Adipocyte (in vitro differentiated cells): ENCODE measurements around the gene C7orf25.

Source experiments
- DNase-seq: peaks from one replicate; pipeline ENCODE4 v3.0.0-alpha.2; 2015; ENCODE audit warnings: low read depth
- H3K27me3 ChIP-seq: replicated peaks from 2 replicates; pipeline ENCODE4 v1.7.0; 2013; ENCODE audit warnings: mild to moderate bottlenecking, low read length, moderate library complexity; ENCODE audit not compliant: control insufficient read depth, insufficient read depth
- H3K36me3 ChIP-seq: 2 replicates; pipeline ENCODE4 v1.7.0; 2013; ENCODE audit warnings: low read length, mild to moderate bottlenecking, moderate library complexity; ENCODE audit not compliant: control insufficient read depth, insufficient read depth, severe bottlenecking
- H3K4me1 ChIP-seq: 2 replicates; pipeline ENCODE4 v1.7.0; 2013; ENCODE audit warnings: mild to moderate bottlenecking, low read length, moderate library complexity; ENCODE audit not compliant: control insufficient read depth, insufficient read depth
- H3K4me3 ChIP-seq: 2 replicates; pipeline ENCODE4 v1.7.0; 2013; ENCODE audit warnings: mild to moderate bottlenecking, low read length, moderate library complexity
- H3K9ac ChIP-seq: 2 replicates; pipeline ENCODE4 v1.7.0; 2013; ENCODE audit warnings: mild to moderate bottlenecking, low read length, moderate library complexity
- H3K9me3 ChIP-seq: 2 replicates; pipeline ENCODE4 v1.7.0; 2013; ENCODE audit warnings: mild to moderate bottlenecking, low read length, moderate library complexity; ENCODE audit not compliant: control insufficient read depth

Gene C7orf25

GRCh38 chr7:42869131-42870020 lies 42.5 kb downstream of the C7orf25 start:
- peaks cover 6% of the 10 kb centered on the region for H3K4me1 ChIP-seq
- no peak overlapping the region for H3K9ac ChIP-seq
- DNase-seq, result peak; percentile 18
- no peaks in the 10 kb centered on the region for H3K36me3 ChIP-seq
- H3K9me3 ChIP-seq, result no peaks in the 10 kb centered on the region
- H3K27me3 ChIP-seq, result no peaks in the 10 kb centered on the region
- no peak overlapping the region for H3K4me3 ChIP-seq

- no peak overlapping the region for H3K4me3 ChIP-seq
- H3K9ac ChIP-seq, result no peak overlapping the region
- no peaks in the 10 kb centered on the region for H3K36me3 ChIP-seq
- peaks cover 6% of the 10 kb centered on the region for H3K4me1 ChIP-seq
- no peaks in the 10 kb centered on the region for H3K27me3 ChIP-seq
- no peak for DNase-seq
- H3K9me3 ChIP-seq, result no peaks in the 10 kb centered on the region
Observed at GRCh38 chr7:42868480-42868879, 43.4 kb downstream of the C7orf25 start.
